Adrenal gland (tissue), 5 donors: ENCODE data around the gene TPP2.

Experiments
- POLR2A ChIP-seq, 2 donors: fragments of 450-650 bp; IDR thresholded peaks; one replicate each; pipeline ENCODE4 v1.6.1; 2017; ENCODE audit warnings: antibody characterized with exemption in 2 of 2, mild to moderate bottlenecking in 2 of 2, moderate library complexity in 1 of 2
- TF ChIP-seq, protein P1 (sequence below), 6 experiments: fragments of 450-650 bp in 4 of 6; fragments of 200-600 bp in 2 of 6; sonication (generic) in 1 of 6; IDR thresholded peaks; 1 replicate in 5 of 6; 2 replicates in 1 of 6; pipeline versions ENCODE4 v1.5.1 to v1.8.0; 2016 to 2021; ENCODE audit warnings: antibody characterized with exemption in 6 of 6, mild to moderate bottlenecking in 2 of 6, moderate library complexity in 1 of 6
- donor health status: DM: no; HTN: no; CAD: no.

DNA sequence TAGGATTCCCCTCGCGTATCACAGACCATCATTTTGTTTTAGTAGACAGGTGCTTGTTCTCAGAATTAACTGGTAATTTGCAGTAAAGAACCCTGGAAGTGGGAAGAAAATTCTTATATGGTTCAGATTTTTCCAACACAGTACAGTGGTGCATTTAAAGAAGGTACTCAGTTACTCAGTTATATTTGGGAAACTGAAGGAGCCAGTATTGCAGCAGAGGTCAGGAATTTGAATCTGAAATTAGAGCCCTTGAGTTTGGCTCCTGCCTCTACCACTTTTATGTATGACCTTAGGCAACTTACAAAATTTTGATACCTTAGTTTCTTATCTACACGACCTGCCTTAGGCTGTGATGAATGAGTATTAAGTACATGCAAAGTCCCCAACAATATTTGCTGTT, 78.3 kb downstream of the TPP2 start:
- TF ChIP-seq, protein P1, sequence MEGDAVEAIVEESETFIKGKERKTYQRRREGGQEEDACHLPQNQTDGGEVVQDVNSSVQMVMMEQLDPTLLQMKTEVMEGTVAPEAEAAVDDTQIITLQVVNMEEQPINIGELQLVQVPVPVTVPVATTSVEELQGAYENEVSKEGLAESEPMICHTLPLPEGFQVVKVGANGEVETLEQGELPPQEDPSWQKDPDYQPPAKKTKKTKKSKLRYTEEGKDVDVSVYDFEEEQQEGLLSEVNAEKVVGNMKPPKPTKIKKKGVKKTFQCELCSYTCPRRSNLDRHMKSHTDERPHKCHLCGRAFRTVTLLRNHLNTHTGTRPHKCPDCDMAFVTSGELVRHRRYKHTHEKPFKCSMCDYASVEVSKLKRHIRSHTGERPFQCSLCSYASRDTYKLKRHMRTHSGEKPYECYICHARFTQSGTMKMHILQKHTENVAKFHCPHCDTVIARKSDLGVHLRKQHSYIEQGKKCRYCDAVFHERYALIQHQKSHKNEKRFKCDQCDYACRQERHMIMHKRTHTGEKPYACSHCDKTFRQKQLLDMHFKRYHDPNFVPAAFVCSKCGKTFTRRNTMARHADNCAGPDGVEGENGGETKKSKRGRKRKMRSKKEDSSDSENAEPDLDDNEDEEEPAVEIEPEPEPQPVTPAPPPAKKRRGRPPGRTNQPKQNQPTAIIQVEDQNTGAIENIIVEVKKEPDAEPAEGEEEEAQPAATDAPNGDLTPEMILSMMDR (IDR thresholded peaks at IDR 0.05), result no peak
- no peak for TF ChIP-seq POLR2A (IDR thresholded peaks at IDR 0.05)
